ENCODE results near the gene TEX22.

DNA sequence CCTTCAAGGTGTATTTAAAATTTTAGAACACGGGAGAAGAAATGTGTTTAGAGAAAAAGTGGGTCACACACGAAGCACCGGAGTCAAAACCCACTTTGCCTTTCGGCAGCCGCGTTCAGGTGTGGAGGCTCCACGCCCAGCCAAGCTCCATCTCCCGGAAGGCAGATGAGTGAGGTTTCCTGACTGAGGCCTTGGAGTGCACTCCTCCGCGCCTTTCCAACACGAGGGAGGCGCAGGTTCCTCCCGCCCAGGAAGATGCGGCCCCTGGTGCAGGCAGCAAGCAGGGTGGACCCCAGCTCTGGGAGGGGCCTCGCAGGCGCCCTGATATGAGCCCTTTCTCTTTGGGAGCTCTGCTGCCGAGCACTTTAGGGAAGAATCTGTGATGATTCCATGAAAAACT is 43.8 kb downstream of the TEX22 start:
- TF ChIP-seq, protein P1, sequence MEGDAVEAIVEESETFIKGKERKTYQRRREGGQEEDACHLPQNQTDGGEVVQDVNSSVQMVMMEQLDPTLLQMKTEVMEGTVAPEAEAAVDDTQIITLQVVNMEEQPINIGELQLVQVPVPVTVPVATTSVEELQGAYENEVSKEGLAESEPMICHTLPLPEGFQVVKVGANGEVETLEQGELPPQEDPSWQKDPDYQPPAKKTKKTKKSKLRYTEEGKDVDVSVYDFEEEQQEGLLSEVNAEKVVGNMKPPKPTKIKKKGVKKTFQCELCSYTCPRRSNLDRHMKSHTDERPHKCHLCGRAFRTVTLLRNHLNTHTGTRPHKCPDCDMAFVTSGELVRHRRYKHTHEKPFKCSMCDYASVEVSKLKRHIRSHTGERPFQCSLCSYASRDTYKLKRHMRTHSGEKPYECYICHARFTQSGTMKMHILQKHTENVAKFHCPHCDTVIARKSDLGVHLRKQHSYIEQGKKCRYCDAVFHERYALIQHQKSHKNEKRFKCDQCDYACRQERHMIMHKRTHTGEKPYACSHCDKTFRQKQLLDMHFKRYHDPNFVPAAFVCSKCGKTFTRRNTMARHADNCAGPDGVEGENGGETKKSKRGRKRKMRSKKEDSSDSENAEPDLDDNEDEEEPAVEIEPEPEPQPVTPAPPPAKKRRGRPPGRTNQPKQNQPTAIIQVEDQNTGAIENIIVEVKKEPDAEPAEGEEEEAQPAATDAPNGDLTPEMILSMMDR (conservative IDR thresholded peaks at IDR 0.05 in 1 of 2, IDR thresholded peaks at IDR 0.05 in 1 of 2; ENCODE audit: low read depth in 1 of 2, low read length in 2 of 2) = no peak
- TF ChIP-seq EZH2 (IDR thresholded peaks at IDR 0.05; ENCODE audit: low read length, missing control alignments) = no peak

Measured in fibroblast of lung (primary cell).